ENCODE data around the gene JAML.

DNA sequence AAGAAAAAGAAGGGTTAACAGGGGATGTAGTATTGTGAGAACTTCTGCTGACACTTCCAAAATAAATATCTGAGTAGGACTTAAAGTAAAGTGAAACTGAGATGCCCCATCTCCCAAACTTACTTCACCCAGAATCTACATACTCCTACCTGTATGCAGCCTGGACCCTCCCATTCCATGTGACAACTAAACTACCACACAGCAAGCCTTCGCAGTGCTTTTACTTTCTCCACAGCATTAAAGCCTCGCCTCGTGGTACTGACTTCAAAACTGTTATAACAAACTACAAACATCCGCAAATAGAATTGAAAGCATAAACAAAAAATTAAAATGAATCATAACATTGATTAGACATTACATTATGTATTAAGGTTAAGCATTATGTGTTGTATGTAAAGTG, 38.3 kb upstream of the JAML start:
- TF ChIP-seq, protein P1, sequence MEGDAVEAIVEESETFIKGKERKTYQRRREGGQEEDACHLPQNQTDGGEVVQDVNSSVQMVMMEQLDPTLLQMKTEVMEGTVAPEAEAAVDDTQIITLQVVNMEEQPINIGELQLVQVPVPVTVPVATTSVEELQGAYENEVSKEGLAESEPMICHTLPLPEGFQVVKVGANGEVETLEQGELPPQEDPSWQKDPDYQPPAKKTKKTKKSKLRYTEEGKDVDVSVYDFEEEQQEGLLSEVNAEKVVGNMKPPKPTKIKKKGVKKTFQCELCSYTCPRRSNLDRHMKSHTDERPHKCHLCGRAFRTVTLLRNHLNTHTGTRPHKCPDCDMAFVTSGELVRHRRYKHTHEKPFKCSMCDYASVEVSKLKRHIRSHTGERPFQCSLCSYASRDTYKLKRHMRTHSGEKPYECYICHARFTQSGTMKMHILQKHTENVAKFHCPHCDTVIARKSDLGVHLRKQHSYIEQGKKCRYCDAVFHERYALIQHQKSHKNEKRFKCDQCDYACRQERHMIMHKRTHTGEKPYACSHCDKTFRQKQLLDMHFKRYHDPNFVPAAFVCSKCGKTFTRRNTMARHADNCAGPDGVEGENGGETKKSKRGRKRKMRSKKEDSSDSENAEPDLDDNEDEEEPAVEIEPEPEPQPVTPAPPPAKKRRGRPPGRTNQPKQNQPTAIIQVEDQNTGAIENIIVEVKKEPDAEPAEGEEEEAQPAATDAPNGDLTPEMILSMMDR (IDR thresholded peaks at IDR 0.05): no peak
- peak; percentile 14 for TF ChIP-seq POLR2A (IDR thresholded peaks at IDR 0.05)
